A673 (cell line): ENCODE measurements around the gene NET1.
"Not testable (repeated sequence)": the region's sequence is repeated elsewhere in the genome, so short reads cannot be mapped to it uniquely, and the experiment has no call there.

Experiments used
- CTCF ChIP-seq: fragments of 300-800, 200-600 bp; sonication (generic); conservative IDR thresholded peaks from 2 replicates; pipeline ENCODE4 v1.5.1; 2017; ENCODE audit warnings: low read depth, mild to moderate bottlenecking, antibody characterized with exemption, low read length, moderate library complexity, mixed read lengths
- EZH2 ChIP-seq: fragments of 200-600 bp; sonication (generic); IDR thresholded peaks from 2 replicates; pipeline ENCODE4 v1.6.1; 2017; ENCODE audit warnings: borderline replicate concordance, low read depth, mild to moderate bottlenecking, mixed read lengths, antibody characterized with exemption, low read length; ENCODE audit not compliant: poor library complexity, severe bottlenecking

- TF ChIP-seq EZH2, CTCF: not testable (repeated sequence)
Observed at GRCh38 chr10:5380395-5380794, 32.0 kb upstream of the NET1 start.
